Panc1 (cell line): ENCODE data around the gene ABI3BP. TPM values are rescaled to one million over a fixed set of nuclear protein-coding genes. Genes with fewer than 3 reads are reported as not detected.

Source experiments
- ATAC-seq: fragments of 200-7000 bp; cut with Tn5 transposase; 2 replicates; pipeline ENCODE4 v1.9.1; 2020; ENCODE audit warnings: mild to moderate bottlenecking, moderate library complexity
- BruUV-seq: library from RNA; stranded (reverse); fragments of 400-500 nt; replicated peaks from 2 replicates; lab custom pipeline; 2021; lab: Mats Ljungman, UMichigan
- CTCF ChIA-PET: fragments of 300-600 bp; sonication (Branson Sonifier 250); formaldehyde crosslinking; loops from one replicate; lab custom pipeline; 2022; ENCODE audit warnings: antibody characterized with exemption; lab: Charles Lee
- POLR2A ChIA-PET: fragments of 300-600 bp; sonication (Branson Sonifier 250); formaldehyde crosslinking; loops from one replicate; lab custom pipeline; 2022; ENCODE audit warnings: antibody characterized with exemption; lab: Charles Lee
- DNase-seq: peaks from one replicate; pipeline ENCODE4 v3.0.0-alpha.2; 2010; ENCODE audit warnings: low read depth, low spot score
- H3K27ac ChIP-seq: 2 replicates; pipeline ENCODE4 v1.5.1; 2011; ENCODE audit warnings: mild to moderate bottlenecking, low read length, inconsistent platforms
- H3K27me3 ChIP-seq: fragments of 200-500 bp; sonication (Bioruptor generic); 2 replicates; pipeline ENCODE4 v1.6.0; 2014; ENCODE audit warnings: low read length, inconsistent platforms; ENCODE audit not compliant: control insufficient read depth, insufficient read depth
- H3K36me3 ChIP-seq: fragments of 200-500 bp; sonication (Bioruptor generic); 2 replicates; pipeline ENCODE4 v1.5.1; 2014; ENCODE audit warnings: inconsistent platforms, mild to moderate bottlenecking, low read length, moderate library complexity; ENCODE audit not compliant: control insufficient read depth, insufficient read depth
- H3K4me1 ChIP-seq: 2 replicates; pipeline ENCODE4 v1.5.1; 2011; ENCODE audit warnings: inconsistent platforms, mild to moderate bottlenecking, low read length, moderate library complexity; ENCODE audit not compliant: control insufficient read depth, insufficient read depth
- H3K4me3 ChIP-seq, 2 experiments: 2 replicates each; pipeline ENCODE4 v1.5.1; 2011 to 2012; ENCODE audit warnings: low read depth in 2 of 2, low read length in 2 of 2, mild to moderate bottlenecking in 2 of 2, inconsistent platforms in 1 of 2, moderate library complexity in 1 of 2
- H3K9me3 ChIP-seq: fragments of 200-500 bp; sonication (Bioruptor generic); 2 replicates; pipeline ENCODE4 v1.5.1; 2014; ENCODE audit warnings: low read depth, mild to moderate bottlenecking, inconsistent platforms, low read length, moderate library complexity; ENCODE audit not compliant: control insufficient read depth, insufficient read depth
- POLR2AphosphoS5 ChIP-seq: IDR thresholded peaks from 2 replicates; pipeline ENCODE4 v1.6.1; 2012; ENCODE audit warnings: mild to moderate bottlenecking, low read depth, low read length, moderate library complexity
- SIN3A ChIP-seq: IDR thresholded peaks from 2 replicates; pipeline ENCODE4 v1.6.1; 2012; ENCODE audit warnings: low read depth, mild to moderate bottlenecking, low read length, moderate library complexity, borderline replicate concordance; ENCODE audit not compliant: insufficient read depth
- TCF7L2 ChIP-seq: IDR thresholded peaks from 2 replicates; pipeline ENCODE4 v1.6.1; 2011; ENCODE audit warnings: mild to moderate bottlenecking, low read depth, low read length, inconsistent platforms
- in situ Hi-C: cut with HindIII; loops from 2 replicates; pipeline ENCODE4 v1.10.0; 2016; ENCODE audit warnings: low sequenced_read_pairs, low pct_unique_long_range_greater_than_20kb
- intact Hi-C: fragments of 100-400 bp; cut with micrococcal nuclease; formaldehyde crosslinking; loops from one replicate; pipeline ENCODE4 v1.10.0; 2022; ENCODE audit not compliant: unreplicated experiment
- total RNA-seq: library from RNA; stranded (reverse); gene quantifications from one replicate; pipeline ENCODE4 v1.2.1, GENCODE V29; 2021; ENCODE audit not compliant: unreplicated experiment
- TF ChIP-seq, protein P1 (sequence below): fragments of 450-650 bp; IDR thresholded peaks from 2 replicates; pipeline ENCODE4 v1.5.1; 2017; ENCODE audit warnings: mild to moderate bottlenecking
- TF ChIP-seq, protein P2 (sequence below), 2 experiments: IDR thresholded peaks; 2 replicates each; pipeline ENCODE4 v1.6.1; 2011 to 2012; ENCODE audit warnings: low read depth in 2 of 2, control low read depth in 1 of 2, low read length in 1 of 2, mild to moderate bottlenecking in 1 of 2, moderate library complexity in 1 of 2; ENCODE audit not compliant: insufficient read depth in 1 of 2

The ABI3BP gene
- total RNA-seq, 1 experiment from 2014 or later = 0.21 TPM

DNA sequence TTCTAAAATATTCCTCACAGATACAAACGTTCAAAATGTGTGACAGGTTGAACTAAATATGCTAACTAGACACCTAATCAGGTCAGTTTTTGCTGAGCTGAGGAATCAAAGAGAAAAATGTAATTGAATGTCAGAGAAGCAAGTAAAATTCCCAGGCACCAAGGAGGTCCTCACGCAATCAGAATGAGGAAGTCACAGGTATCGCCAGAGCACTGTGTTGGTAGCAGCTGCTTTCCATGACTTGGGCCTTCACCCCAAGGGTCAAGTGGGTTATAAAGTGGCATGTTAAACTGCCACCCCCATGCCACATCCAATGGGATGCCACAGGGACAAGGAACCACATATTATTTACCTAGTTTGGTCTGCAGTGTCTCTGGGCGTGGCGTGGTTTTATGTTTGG is 158.9 kb downstream of the ABI3BP start:
- Histone ChIP-seq H3K4me1 (no peaks in the 10 kb centered on the region), H3K27ac (no peak overlapping the region), H3K27me3 (peaks cover 2% of the 10 kb centered on the region), H3K9me3 (no peaks in the 10 kb centered on the region), H3K4me3 (no peak overlapping the region), H3K36me3 (no peaks in the 10 kb centered on the region)
- ATAC-seq = no peak
- BruUV-seq = no TSS peak
- DNase-seq = no peak
- ChIA-PET CTCF (no interaction called here), POLR2A (no interaction called here)
- intact Hi-C loops (no loop called here), in situ Hi-C loops (no loop called here)
- no peak for TF ChIP-seq SIN3A
- TF ChIP-seq, protein P1, sequence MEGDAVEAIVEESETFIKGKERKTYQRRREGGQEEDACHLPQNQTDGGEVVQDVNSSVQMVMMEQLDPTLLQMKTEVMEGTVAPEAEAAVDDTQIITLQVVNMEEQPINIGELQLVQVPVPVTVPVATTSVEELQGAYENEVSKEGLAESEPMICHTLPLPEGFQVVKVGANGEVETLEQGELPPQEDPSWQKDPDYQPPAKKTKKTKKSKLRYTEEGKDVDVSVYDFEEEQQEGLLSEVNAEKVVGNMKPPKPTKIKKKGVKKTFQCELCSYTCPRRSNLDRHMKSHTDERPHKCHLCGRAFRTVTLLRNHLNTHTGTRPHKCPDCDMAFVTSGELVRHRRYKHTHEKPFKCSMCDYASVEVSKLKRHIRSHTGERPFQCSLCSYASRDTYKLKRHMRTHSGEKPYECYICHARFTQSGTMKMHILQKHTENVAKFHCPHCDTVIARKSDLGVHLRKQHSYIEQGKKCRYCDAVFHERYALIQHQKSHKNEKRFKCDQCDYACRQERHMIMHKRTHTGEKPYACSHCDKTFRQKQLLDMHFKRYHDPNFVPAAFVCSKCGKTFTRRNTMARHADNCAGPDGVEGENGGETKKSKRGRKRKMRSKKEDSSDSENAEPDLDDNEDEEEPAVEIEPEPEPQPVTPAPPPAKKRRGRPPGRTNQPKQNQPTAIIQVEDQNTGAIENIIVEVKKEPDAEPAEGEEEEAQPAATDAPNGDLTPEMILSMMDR = no peak
- TF ChIP-seq, protein P2, sequence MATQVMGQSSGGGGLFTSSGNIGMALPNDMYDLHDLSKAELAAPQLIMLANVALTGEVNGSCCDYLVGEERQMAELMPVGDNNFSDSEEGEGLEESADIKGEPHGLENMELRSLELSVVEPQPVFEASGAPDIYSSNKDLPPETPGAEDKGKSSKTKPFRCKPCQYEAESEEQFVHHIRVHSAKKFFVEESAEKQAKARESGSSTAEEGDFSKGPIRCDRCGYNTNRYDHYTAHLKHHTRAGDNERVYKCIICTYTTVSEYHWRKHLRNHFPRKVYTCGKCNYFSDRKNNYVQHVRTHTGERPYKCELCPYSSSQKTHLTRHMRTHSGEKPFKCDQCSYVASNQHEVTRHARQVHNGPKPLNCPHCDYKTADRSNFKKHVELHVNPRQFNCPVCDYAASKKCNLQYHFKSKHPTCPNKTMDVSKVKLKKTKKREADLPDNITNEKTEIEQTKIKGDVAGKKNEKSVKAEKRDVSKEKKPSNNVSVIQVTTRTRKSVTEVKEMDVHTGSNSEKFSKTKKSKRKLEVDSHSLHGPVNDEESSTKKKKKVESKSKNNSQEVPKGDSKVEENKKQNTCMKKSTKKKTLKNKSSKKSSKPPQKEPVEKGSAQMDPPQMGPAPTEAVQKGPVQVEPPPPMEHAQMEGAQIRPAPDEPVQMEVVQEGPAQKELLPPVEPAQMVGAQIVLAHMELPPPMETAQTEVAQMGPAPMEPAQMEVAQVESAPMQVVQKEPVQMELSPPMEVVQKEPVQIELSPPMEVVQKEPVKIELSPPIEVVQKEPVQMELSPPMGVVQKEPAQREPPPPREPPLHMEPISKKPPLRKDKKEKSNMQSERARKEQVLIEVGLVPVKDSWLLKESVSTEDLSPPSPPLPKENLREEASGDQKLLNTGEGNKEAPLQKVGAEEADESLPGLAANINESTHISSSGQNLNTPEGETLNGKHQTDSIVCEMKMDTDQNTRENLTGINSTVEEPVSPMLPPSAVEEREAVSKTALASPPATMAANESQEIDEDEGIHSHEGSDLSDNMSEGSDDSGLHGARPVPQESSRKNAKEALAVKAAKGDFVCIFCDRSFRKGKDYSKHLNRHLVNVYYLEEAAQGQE (IDR thresholded peaks at IDR 0.05; ENCODE audit: insufficient read depth in 1 of 2, low read depth in 2 of 2, low read length in 1 of 2) = no peak
- TF ChIP-seq TCF7L2 = no peak
- no peak for TF ChIP-seq POLR2AphosphoS5

DNA sequence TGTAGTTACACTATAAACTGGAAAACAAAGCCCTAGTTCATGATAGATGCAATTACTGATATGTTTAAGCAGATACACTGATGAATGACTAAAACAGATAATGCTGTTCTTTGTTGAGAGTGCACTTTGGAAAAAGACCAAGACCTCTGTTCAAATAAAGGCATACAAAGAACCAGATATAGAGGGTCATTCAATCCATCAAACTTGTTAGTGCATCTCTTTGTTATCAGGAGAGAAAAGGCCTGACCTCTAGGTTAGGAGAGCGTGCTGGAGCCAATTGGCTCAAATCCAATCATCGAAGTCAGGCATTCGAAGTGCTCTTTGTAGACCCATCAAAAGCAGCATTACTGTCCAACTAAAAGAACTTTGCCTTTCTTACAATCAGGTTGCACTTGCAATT is 159.7 kb downstream of the ABI3BP start:
- POLR2A ChIA-PET = no interaction called here
- no peak for ATAC-seq
- Histone ChIP-seq H3K27ac (no peak overlapping the region), H3K36me3 (no peaks in the 10 kb centered on the region), H3K4me1 (no peaks in the 10 kb centered on the region), H3K4me3 (no peak overlapping the region), H3K9me3 (no peaks in the 10 kb centered on the region), H3K27me3 (peaks cover 2% of the 10 kb centered on the region)
- CTCF ChIA-PET = no interaction called here
- intact Hi-C loops (no loop called here), in situ Hi-C loops (no loop called here)
- BruUV-seq = no TSS peak
- no peak for TF ChIP-seq TCF7L2
- TF ChIP-seq, protein P2 (IDR thresholded peaks at IDR 0.05; ENCODE audit: insufficient read depth in 1 of 2, low read depth in 2 of 2, low read length in 1 of 2) = no peak
- no peak for TF ChIP-seq SIN3A
- DNase-seq = no peak
